H1 (cell line): Measurements from ENCODE around the gene PKD1L1. TPM values are rescaled to one million over a fixed set of nuclear protein-coding genes. Genes with fewer than 3 reads are reported as not detected.

Experiments used
- CTCF ChIA-PET: fragments of 300-600 bp; sonication (Branson Sonifier 250); formaldehyde crosslinking; loops from one replicate; lab custom pipeline; 2021; ENCODE audit not compliant: partially characterized antibody; lab: Charles Lee
- POLR2A ChIA-PET: fragments of 300-600 bp; sonication (Branson Sonifier 250); formaldehyde crosslinking; loops from one replicate; lab custom pipeline; 2021; ENCODE audit warnings: inconsistent platforms; ENCODE audit not compliant: partially characterized antibody; lab: Charles Lee
- DNase-seq, 2 experiments: peaks; one replicate each; pipeline versions ENCODE4 v3.0.0 to v3.0.0-alpha.2; 2010 to 2022; ENCODE audit warnings: low spot score in 2 of 2, low read depth in 1 of 2, mixed read lengths in 1 of 2
- FAIRE-seq: peaks from 2 replicates; lab custom pipeline; 2011; peaks lifted over from hg19 to GRCh38; lab: Jason Lieb, UNC
- H2AFZ ChIP-seq: 2 replicates; pipeline ENCODE4 v1.8.1; 2012; ENCODE audit warnings: low read length, inconsistent platforms
- H2AK5ac ChIP-seq: 2 replicates; pipeline ENCODE4 v1.6.1; 2013; ENCODE audit warnings: low read depth, low read length
- H2BK120ac ChIP-seq: replicated peaks from 2 replicates; pipeline ENCODE3; 2013; ENCODE audit warnings: low read depth, low read length, inconsistent platforms
- H2BK12ac ChIP-seq: 2 replicates; pipeline ENCODE4 v1.6.1; 2013; ENCODE audit warnings: low read depth, low read length
- H2BK15ac ChIP-seq: 2 replicates; pipeline ENCODE4 v1.6.1; 2013; ENCODE audit warnings: low read length
- H2BK20ac ChIP-seq: 2 replicates; pipeline ENCODE4 v1.6.1; 2013; ENCODE audit warnings: low read length
- H2BK5ac ChIP-seq: 2 replicates; pipeline ENCODE4 v1.6.1; 2013; ENCODE audit warnings: low read depth, low read length
- H3K14ac ChIP-seq: 2 replicates; pipeline ENCODE4 v1.6.1; 2013; ENCODE audit warnings: inconsistent platforms; ENCODE audit not compliant: insufficient read length
- H3K18ac ChIP-seq: 2 replicates; pipeline ENCODE4 v1.6.1; 2013; ENCODE audit warnings: low read length; ENCODE audit errors: extremely low read depth
- H3K23ac ChIP-seq: 2 replicates; pipeline ENCODE4 v1.6.1; 2013; ENCODE audit warnings: inconsistent platforms; ENCODE audit not compliant: insufficient read length
- H3K23me2 ChIP-seq: 2 replicates; pipeline ENCODE4 v1.6.1; 2013; ENCODE audit warnings: low read depth, low read length
- H3K27ac ChIP-seq: 2 replicates; pipeline ENCODE4 v1.6.1; 2011; ENCODE audit warnings: low read depth, low read length, inconsistent platforms
- H3K27me3 ChIP-seq, 4 experiments: replicated peaks in 1 of 4; 1 replicate in 1 of 4; 2 replicates in 3 of 4; pipeline versions ENCODE4 v1.6.1 to v1.8.1; 2011 to 2013; ENCODE audit warnings: low read length in 3 of 4, mild to moderate bottlenecking in 3 of 4, inconsistent platforms in 2 of 4, mixed read lengths in 2 of 4, moderate library complexity in 1 of 4; ENCODE audit not compliant: control insufficient read depth in 3 of 4, insufficient read depth in 3 of 4; ENCODE audit errors: extremely low read depth in 1 of 4
- H3K36me3 ChIP-seq, 4 experiments: 2 replicates each; pipeline versions ENCODE4 v1.6.1 to v1.8.1; 2011 to 2013; ENCODE audit warnings: mild to moderate bottlenecking in 4 of 4, low read length in 3 of 4, moderate library complexity in 2 of 4, control low read depth in 1 of 4, inconsistent platforms in 1 of 4; ENCODE audit not compliant: insufficient read depth in 4 of 4, control insufficient read depth in 2 of 4
- H3K4ac ChIP-seq: replicated peaks from 2 replicates; pipeline ENCODE3; 2013; ENCODE audit warnings: low read length, low read depth, mixed read lengths, inconsistent platforms; ENCODE audit not compliant: insufficient read length
- H3K4me1 ChIP-seq, 4 experiments: replicated peaks in 1 of 4; 1 replicate in 1 of 4; 2 replicates in 3 of 4; pipeline versions ENCODE4 v1.6.1 to v1.8.1; 2011 to 2013; ENCODE audit warnings: low read length in 3 of 4, inconsistent platforms in 2 of 4, mixed read lengths in 1 of 4; ENCODE audit not compliant: insufficient read depth in 4 of 4, control insufficient read depth in 3 of 4
- H3K4me2 ChIP-seq, 2 experiments: 2 replicates each; pipeline versions ENCODE4 v1.6.1 to v1.8.1; 2011 to 2013; ENCODE audit warnings: low read depth in 2 of 2, low read length in 2 of 2, control low read depth in 1 of 2, inconsistent platforms in 1 of 2, mild to moderate bottlenecking in 1 of 2; ENCODE audit not compliant: insufficient read depth in 1 of 2
- H3K4me3 ChIP-seq, 4 experiments: fragments of 200-600, 300-600 bp in 1 of 4; sonication (generic), shearing (Covaris generic), sonication (Bioruptor Twin) in 1 of 4; 2 replicates each; pipeline versions ENCODE4 v1.5.1 to v1.8.1; 2011 to 2016; ENCODE audit warnings: low read length in 4 of 4, low read depth in 3 of 4, control low read depth in 2 of 4, inconsistent platforms in 2 of 4, mild to moderate bottlenecking in 2 of 4, mixed read lengths in 1 of 4, moderate library complexity in 1 of 4; ENCODE audit not compliant: insufficient read depth in 2 of 4; ENCODE audit errors: extremely low read depth in 1 of 4
- H3K56ac ChIP-seq: replicated peaks from 2 replicates; pipeline ENCODE3; 2013; ENCODE audit warnings: low read depth, mild to moderate bottlenecking, mixed read lengths, low read length, inconsistent platforms; ENCODE audit not compliant: insufficient read length
- H3K79me1 ChIP-seq: 2 replicates; pipeline ENCODE4 v1.6.1; 2013; ENCODE audit warnings: low read depth, low read length, control low read depth
- H3K79me2 ChIP-seq, 2 experiments: 2 replicates each; pipeline versions ENCODE4 v1.6.1 to v1.8.1; 2012 to 2013; ENCODE audit warnings: low read length in 2 of 2, mild to moderate bottlenecking in 2 of 2, inconsistent platforms in 1 of 2; ENCODE audit not compliant: insufficient read depth in 2 of 2, control insufficient read depth in 1 of 2
- H3K9ac ChIP-seq, 4 experiments: replicated peaks in 1 of 4; 1 replicate in 1 of 4; 2 replicates in 3 of 4; pipeline versions ENCODE4 v1.6.1 to v1.8.1; 2011 to 2013; ENCODE audit warnings: low read depth in 3 of 4, low read length in 3 of 4, control low read depth in 2 of 4, mild to moderate bottlenecking in 2 of 4, moderate library complexity in 2 of 4, inconsistent platforms in 1 of 4; ENCODE audit errors: extremely low read depth in 1 of 4
- H3K9me3 ChIP-seq, 2 experiments: 2 replicates each; pipeline versions ENCODE4 v1.6.1 to v1.8.1; 2012 to 2013; ENCODE audit warnings: mild to moderate bottlenecking in 2 of 2, moderate library complexity in 2 of 2, control low read depth in 1 of 2, inconsistent platforms in 1 of 2, low read depth in 1 of 2, low read length in 1 of 2, mixed read lengths in 1 of 2; ENCODE audit not compliant: insufficient read depth in 2 of 2
- H4K20me1 ChIP-seq, 2 experiments: replicated peaks in 1 of 2; 2 replicates each; pipeline versions ENCODE3 to v1.8.1; 2011 to 2013; ENCODE audit warnings: inconsistent platforms in 2 of 2, low read length in 2 of 2, mild to moderate bottlenecking in 1 of 2; ENCODE audit not compliant: insufficient read depth in 2 of 2, control insufficient read depth in 1 of 2
- H4K5ac ChIP-seq: 2 replicates; pipeline ENCODE4 v1.6.1; 2013; ENCODE audit warnings: low read length, low read depth, mixed read lengths, inconsistent platforms; ENCODE audit not compliant: insufficient read length
- H4K8ac ChIP-seq: 2 replicates; pipeline ENCODE4 v1.8.0; 2013; ENCODE audit warnings: mild to moderate bottlenecking, moderate library complexity, low read length, inconsistent platforms; ENCODE audit not compliant: insufficient read depth; ENCODE audit errors: extremely low read depth
- H4K91ac ChIP-seq: replicated peaks from 2 replicates; pipeline ENCODE3; 2013; ENCODE audit warnings: low read length, mixed read lengths, inconsistent platforms; ENCODE audit not compliant: insufficient read length
- BRCA1 ChIP-seq: IDR thresholded peaks from 2 replicates; pipeline ENCODE4 v1.6.1; 2012; ENCODE audit warnings: low read depth, low read length, improper control_type of control experiment
- CBX8 ChIP-seq: fragments of 300-800, 300-1000 bp; sonication (generic); IDR thresholded peaks from 2 replicates; pipeline ENCODE4 v1.7.1; 2016; ENCODE audit warnings: low read depth, low read length, borderline replicate concordance
- CHD1 ChIP-seq: IDR thresholded peaks from 2 replicates; pipeline ENCODE4 v1.6.1; 2012; ENCODE audit warnings: low read depth, low read length, improper control_type of control experiment
- CREB1 ChIP-seq: IDR thresholded peaks from 2 replicates; pipeline ENCODE4 v1.6.1; 2012; ENCODE audit warnings: inconsistent platforms
- E2F6 ChIP-seq: IDR thresholded peaks from 2 replicates; pipeline ENCODE4 v1.6.1; 2012; ENCODE audit warnings: inconsistent platforms
- JUND ChIP-seq: IDR thresholded peaks from 2 replicates; pipeline ENCODE4 v1.6.1; 2011; ENCODE audit warnings: mild to moderate bottlenecking, improper control_type of control experiment, low read length
- PHF8 ChIP-seq: fragments of 200-600 bp; sonication (generic); conservative IDR thresholded peaks from 2 replicates; pipeline ENCODE4 v1.7.1; 2012; ENCODE audit warnings: low read depth, mild to moderate bottlenecking, inconsistent platforms, low read length, moderate library complexity
- POU5F1 ChIP-seq: IDR thresholded peaks from 2 replicates; pipeline ENCODE4 v1.6.1; 2011; ENCODE audit warnings: low read depth, mild to moderate bottlenecking, low read length, moderate library complexity
- SRF ChIP-seq: IDR thresholded peaks from 2 replicates; pipeline ENCODE4 v1.6.1; 2011; ENCODE audit warnings: mild to moderate bottlenecking, low read depth, low read length, moderate library complexity
- SUZ12 ChIP-seq: fragments of 200-600 bp; sonication (generic); IDR thresholded peaks from 2 replicates; pipeline ENCODE4 v1.6.1; 2012; ENCODE audit warnings: mild to moderate bottlenecking, inconsistent platforms, low read length, moderate library complexity, mixed read lengths
- TEAD4 ChIP-seq: IDR thresholded peaks from 2 replicates; pipeline ENCODE4 v1.6.1; 2012; ENCODE audit warnings: low read depth, low read length, inconsistent platforms, mixed read lengths
- WGBS, 2 experiments: shearing (Covaris generic) in 1 of 2; methylation state at CpG; one replicate each; pipeline versions ENCODE4 v1.1.6 to v1.1.7; 2013 to 2015; ENCODE audit warnings: low lambda C conversion rate in 2 of 2, mixed read lengths in 2 of 2, inconsistent platforms in 1 of 2, low coverage in 1 of 2, missing lambda C conversion rate in 1 of 2; ENCODE audit not compliant: insufficient replicate concordance in 2 of 2, insufficient coverage in 1 of 2, insufficient read length in 1 of 2; ENCODE audit errors: extremely low coverage in 1 of 2, missing lambda C conversion rate in 1 of 2; 5-methylcytosine and 5-hydroxymethylcytosine counted together
- polyA plus RNA-seq, 7 experiments: library from polyadenylated mRNA; depleted of rRNA in 3 of 7; stranded (reverse) in 5 of 7; unstranded in 2 of 7; fragments of >200 nt in 5 of 7; fragments of 200-250 nt in 2 of 7; gene quantifications; 1 replicate in 5 of 7; 2 replicates in 1 of 7; 4 replicates in 1 of 7; pipeline versions ENCODE4 v1.2.1 to v1.2.3, GENCODE V29; 2011 to 2013; ENCODE audit warnings: missing spikeins in 2 of 7, mixed read lengths in 2 of 7
- total RNA-seq: library from RNA; stranded (reverse); fragmentation: NEBNext Ultra II Directional; extraction: Animal tissue kit (Norgen Biotek cat#: 25700); gene quantifications from 2 replicates; pipeline ENCODE4 v1.2.1, GENCODE V29; 2021
- TF ChIP-seq, protein P1 (sequence below): IDR thresholded peaks from 2 replicates; pipeline ENCODE4 v1.6.1; 2012; ENCODE audit warnings: inconsistent platforms

Gene PKD1L1
- total and polyA plus RNA-seq, 2 of the 8 experiments (the other 6 are each of a cell fraction or from before 2014, with no cell fraction given) = 0.22 to 0.35 TPM

DNA sequence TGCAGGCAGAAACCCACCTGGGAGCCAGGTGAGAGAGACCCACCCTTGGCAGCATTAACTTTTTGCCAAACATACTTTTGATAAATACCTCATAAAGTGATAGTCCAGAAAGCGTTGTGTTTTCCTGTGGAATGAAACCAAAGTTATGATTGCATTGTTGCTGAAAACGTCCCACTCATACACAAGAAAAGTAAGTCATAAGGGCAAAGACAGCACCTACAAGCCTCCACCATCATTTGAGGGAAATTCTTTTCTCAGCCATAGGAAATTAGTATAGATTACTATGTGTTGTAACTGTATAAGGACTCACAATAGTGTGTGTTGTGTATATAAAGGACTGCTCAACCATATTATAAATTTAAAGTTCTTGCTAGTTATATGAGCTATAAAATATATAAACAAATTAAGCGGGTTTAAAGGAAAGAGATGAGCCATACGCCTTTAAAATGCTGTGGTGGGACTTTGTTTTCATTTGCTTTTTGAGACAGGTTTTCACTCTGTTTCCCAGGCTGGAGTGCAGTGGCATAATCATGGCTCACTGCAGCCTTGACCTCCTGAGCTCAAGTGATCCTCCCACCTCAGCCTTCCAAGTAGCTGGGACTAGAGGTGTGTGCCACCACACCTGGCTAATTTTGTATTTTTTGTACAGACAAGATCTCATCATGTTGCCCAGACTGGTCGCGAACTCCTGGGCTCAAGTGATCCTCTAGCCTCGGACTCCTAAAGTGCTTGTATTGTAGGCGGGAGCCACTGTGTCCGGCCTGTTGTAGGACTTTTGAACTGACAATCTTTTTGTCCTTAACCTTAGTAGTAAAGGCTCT is 160.8 kb downstream of the PKD1L1 start:
- no peak overlapping the region for H3K9ac ChIP-seq
- TF ChIP-seq PHF8 (no peak), TEAD4 (no peak), CBX8 (no peak), SRF (no peak), POU5F1 (no peak), CHD1 (no peak), CREB1 (no peak), JUND (no peak), E2F6 (no peak), SUZ12 (no peak), BRCA1 (no peak)
- TF ChIP-seq, protein P1, sequence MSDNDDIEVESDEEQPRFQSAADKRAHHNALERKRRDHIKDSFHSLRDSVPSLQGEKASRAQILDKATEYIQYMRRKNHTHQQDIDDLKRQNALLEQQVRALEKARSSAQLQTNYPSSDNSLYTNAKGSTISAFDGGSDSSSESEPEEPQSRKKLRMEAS = no peak

More for the DNA sequence above, 160.8 kb downstream of the PKD1L1 start:
- no peak overlapping the region for H3K4me3 ChIP-seq
- WGBS, 2 experiments = 73% methylated on average over 9 of the region's 9 CpGs; no CpG with 5 or more reads in 1 of the 2 experiments
- peaks cover 0 to 5% (median 3%) of the 10 kb centered on the region in 4 experiments; a peak in 5 of 7 replicates for H3K4me1 ChIP-seq
- no peak overlapping the region for H2BK12ac ChIP-seq
- H2BK5ac ChIP-seq = no peak overlapping the region; the same call in 1 of the 2 replicates
- H3K23ac ChIP-seq = no peak overlapping the region
- POLR2A ChIA-PET = no interaction called here
- no peak overlapping the region for H3K18ac ChIP-seq
- no peak overlapping the region for H2AK5ac ChIP-seq
- H3K4me2 ChIP-seq = no peak overlapping the region
- no peaks in the 10 kb centered on the region for H4K20me1 ChIP-seq
- no peak for DNase-seq
- no peak overlapping the region for H3K14ac ChIP-seq
- H3K9me3 ChIP-seq = no peaks in the 10 kb centered on the region
- no peak overlapping the region for H4K5ac ChIP-seq
- H3K27me3 ChIP-seq = no peaks in the 10 kb centered on the region
- H3K27ac ChIP-seq = no peak overlapping the region
- H3K79me2 ChIP-seq = no peaks in the 10 kb centered on the region
- H3K23me2 ChIP-seq = no peaks in the 10 kb centered on the region
- H2BK20ac ChIP-seq = 0 out of 2 replicates have a peak overlapping the region, but pooled peaks have one; percentile 64
- H2AFZ ChIP-seq = no peak overlapping the region
- no peak overlapping the region for H3K4ac ChIP-seq
- H4K91ac ChIP-seq = no peak overlapping the region
- 0 out of 2 replicates have a peak overlapping the region, but pooled peaks have one; percentile 46 for H2BK15ac ChIP-seq
- H4K8ac ChIP-seq = no peak overlapping the region
- no peak overlapping the region for H2BK120ac ChIP-seq
- H3K56ac ChIP-seq = no peak overlapping the region
- no peaks in the 10 kb centered on the region for H3K36me3 ChIP-seq
- no peak for FAIRE-seq
- CTCF ChIA-PET = no interaction called here
- H3K79me1 ChIP-seq = no peaks in the 10 kb centered on the region
